A673 (cell line): ENCODE results near the gene RPL29. TPM values are rescaled to one million over a fixed set of nuclear protein-coding genes. Genes with fewer than 3 reads are reported as not detected.
A peak's percentile ranks its signal among the peaks of the same experiment; 100 is the strongest.

Experiments used
- BruUV-seq: library from RNA; stranded (reverse); fragments of 400-500 nt; replicated peaks from 2 replicates; lab custom pipeline; 2021; lab: Mats Ljungman, UMichigan
- CTCF ChIA-PET: fragments of 300-600 bp; sonication (Branson Sonifier 250); formaldehyde crosslinking; loops from one replicate; lab custom pipeline; 2022; ENCODE audit warnings: antibody characterized with exemption; lab: Charles Lee
- POLR2A ChIA-PET: fragments of 300-600 bp; sonication (Branson Sonifier 250); formaldehyde crosslinking; loops from one replicate; lab custom pipeline; 2022; ENCODE audit warnings: antibody characterized with exemption; ENCODE audit not compliant: low non-redundant PET; lab: Charles Lee
- DNase-seq: peaks from one replicate; pipeline ENCODE4 v3.0.0-alpha.2; 2015; ENCODE audit warnings: low spot score
- H3K27ac ChIP-seq: fragments of 200-600 bp; sonication (generic); 2 replicates; pipeline ENCODE4 v1.5.1; 2016; ENCODE audit warnings: mixed run types, low read depth, mild to moderate bottlenecking, mixed read lengths, antibody characterized with exemption, low read length; ENCODE audit not compliant: poor library complexity, severe bottlenecking
- H3K27me3 ChIP-seq: fragments of 200-600 bp; sonication (generic); replicated peaks from 2 replicates; pipeline ENCODE4 v1.6.1; 2017; ENCODE audit warnings: mixed run types, low read depth, mild to moderate bottlenecking, mixed read lengths, antibody characterized with exemption, low read length; ENCODE audit not compliant: insufficient read depth, poor library complexity
- H3K36me3 ChIP-seq: fragments of 200-600 bp; sonication (generic); 2 replicates; pipeline ENCODE4 v1.6.1; 2016; ENCODE audit warnings: mixed run types, mild to moderate bottlenecking, mixed read lengths, antibody characterized with exemption, low read length; ENCODE audit not compliant: insufficient read depth, poor library complexity, severe bottlenecking
- H3K4me1 ChIP-seq: fragments of 200-600 bp; sonication (generic); 2 replicates; pipeline ENCODE4 v1.6.1; 2017; ENCODE audit warnings: mixed run types, mild to moderate bottlenecking, mixed read lengths, antibody characterized with exemption, low read length; ENCODE audit not compliant: insufficient read depth, poor library complexity, severe bottlenecking
- H3K4me3 ChIP-seq: fragments of 200-600 bp; sonication (generic); 2 replicates; pipeline ENCODE4 v1.5.1; 2016; ENCODE audit warnings: low read depth, mixed run types, mild to moderate bottlenecking, mixed read lengths, low read length; ENCODE audit not compliant: poor library complexity, severe bottlenecking
- H3K9me3 ChIP-seq: fragments of 200-600 bp; sonication (generic); 2 replicates; pipeline ENCODE4 v1.6.1; 2016; ENCODE audit warnings: mixed run types, low read depth, mild to moderate bottlenecking, mixed read lengths, antibody characterized with exemption, low read length; ENCODE audit not compliant: poor library complexity, severe bottlenecking
- EZH2 ChIP-seq: fragments of 200-600 bp; sonication (generic); IDR thresholded peaks from 2 replicates; pipeline ENCODE4 v1.6.1; 2017; ENCODE audit warnings: borderline replicate concordance, low read depth, mild to moderate bottlenecking, mixed read lengths, antibody characterized with exemption, low read length; ENCODE audit not compliant: poor library complexity, severe bottlenecking
- intact Hi-C: fragments of 100-400 bp; cut with micrococcal nuclease; formaldehyde crosslinking; loops from one replicate; pipeline ENCODE4 v1.10.0; 2022; ENCODE audit not compliant: unreplicated experiment
- total RNA-seq: library from RNA; stranded (reverse); gene quantifications from 2 replicates; pipeline ENCODE4 v1.2.3, GENCODE V29; 2021
- TF ChIP-seq, protein P1 (sequence below): fragments of 300-800, 200-600 bp; sonication (generic); conservative IDR thresholded peaks from 2 replicates; pipeline ENCODE4 v1.5.1; 2017; ENCODE audit warnings: low read depth, mild to moderate bottlenecking, antibody characterized with exemption, low read length, moderate library complexity, mixed read lengths

RPL29 gene
- total RNA-seq, 1 experiment from 2014 or later, result 624 TPM

DNA sequence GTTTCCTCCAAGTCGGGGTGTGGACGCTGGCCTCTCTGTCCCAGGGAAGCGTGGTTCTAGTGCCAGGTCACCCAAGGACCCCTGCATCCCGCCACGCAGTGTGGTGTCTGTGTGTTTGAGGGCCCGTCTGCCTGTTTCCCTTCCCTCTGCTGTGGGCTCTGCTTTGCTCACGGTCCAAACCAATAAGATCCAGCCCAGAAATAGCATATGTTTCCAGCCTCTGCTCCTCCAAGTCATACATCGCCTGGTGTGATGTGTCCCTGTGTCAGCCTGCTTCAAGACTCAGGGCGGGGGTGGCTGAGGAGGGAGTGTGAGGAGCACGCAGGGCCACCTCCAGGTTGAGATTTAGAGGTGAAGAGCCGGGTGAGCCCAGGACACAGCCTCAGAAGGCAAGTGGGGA is 21.9 kb upstream of the RPL29 start:
- H3K36me3 ChIP-seq, result no peaks in the 10 kb centered on the region
- TF ChIP-seq, protein P1, sequence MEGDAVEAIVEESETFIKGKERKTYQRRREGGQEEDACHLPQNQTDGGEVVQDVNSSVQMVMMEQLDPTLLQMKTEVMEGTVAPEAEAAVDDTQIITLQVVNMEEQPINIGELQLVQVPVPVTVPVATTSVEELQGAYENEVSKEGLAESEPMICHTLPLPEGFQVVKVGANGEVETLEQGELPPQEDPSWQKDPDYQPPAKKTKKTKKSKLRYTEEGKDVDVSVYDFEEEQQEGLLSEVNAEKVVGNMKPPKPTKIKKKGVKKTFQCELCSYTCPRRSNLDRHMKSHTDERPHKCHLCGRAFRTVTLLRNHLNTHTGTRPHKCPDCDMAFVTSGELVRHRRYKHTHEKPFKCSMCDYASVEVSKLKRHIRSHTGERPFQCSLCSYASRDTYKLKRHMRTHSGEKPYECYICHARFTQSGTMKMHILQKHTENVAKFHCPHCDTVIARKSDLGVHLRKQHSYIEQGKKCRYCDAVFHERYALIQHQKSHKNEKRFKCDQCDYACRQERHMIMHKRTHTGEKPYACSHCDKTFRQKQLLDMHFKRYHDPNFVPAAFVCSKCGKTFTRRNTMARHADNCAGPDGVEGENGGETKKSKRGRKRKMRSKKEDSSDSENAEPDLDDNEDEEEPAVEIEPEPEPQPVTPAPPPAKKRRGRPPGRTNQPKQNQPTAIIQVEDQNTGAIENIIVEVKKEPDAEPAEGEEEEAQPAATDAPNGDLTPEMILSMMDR, result no peak
- no peak for TF ChIP-seq EZH2
- H3K27me3 ChIP-seq, result no peaks in the 10 kb centered on the region
- DNase-seq, result no peak
- no peak overlapping the region for H3K27ac ChIP-seq
- no peaks in the 10 kb centered on the region for H3K9me3 ChIP-seq
- intact Hi-C loops, result no loop called here
- no peak overlapping the region for H3K4me3 ChIP-seq
- POLR2A ChIA-PET, result no interaction called here
- H3K4me1 ChIP-seq, result peaks cover 10% of the 10 kb centered on the region
- CTCF ChIA-PET, result no interaction called here
- BruUV-seq, result no TSS peak

DNA sequence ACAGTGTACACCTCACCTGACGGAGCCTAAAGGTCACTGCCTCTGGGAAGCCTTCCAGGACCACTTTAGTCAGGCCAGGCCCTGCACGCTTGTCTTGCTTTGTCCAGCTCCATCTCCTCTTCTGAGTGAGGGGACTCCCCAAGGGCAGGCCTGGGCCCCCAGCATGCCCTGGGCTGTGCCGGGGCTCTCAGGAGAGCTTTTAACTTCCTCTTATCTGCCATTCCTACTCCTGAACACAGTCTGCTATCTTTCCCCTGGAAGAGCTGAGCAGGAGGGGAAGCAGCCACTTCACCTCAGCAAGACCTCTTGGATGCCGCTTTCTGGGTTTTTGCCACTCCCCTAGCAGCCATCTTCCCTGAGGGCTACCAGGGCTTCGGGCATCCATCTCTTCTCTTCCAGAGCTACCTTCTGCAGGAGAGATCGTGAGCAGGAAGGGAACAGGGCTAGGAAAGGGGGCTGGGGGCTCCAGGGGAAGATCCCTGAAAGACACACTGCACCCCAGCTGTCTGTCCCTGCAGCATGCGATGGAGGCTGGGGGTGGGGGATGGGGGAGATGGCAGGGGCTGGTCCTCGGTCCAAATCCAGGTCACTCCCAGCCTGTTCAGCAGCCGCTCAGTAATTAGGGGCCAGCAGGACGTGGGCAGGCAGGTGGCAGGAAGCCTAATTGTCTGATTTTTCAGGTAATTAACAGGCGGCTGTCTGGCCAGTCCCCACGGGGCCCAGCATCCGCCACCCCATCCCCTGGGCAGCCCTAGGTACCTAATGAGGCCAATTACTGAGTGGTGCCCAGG is 19.9 kb upstream of the RPL29 start:
- no peaks in the 10 kb centered on the region for H3K4me1 ChIP-seq
- ChIA-PET CTCF (no interaction called here), POLR2A (no interaction called here)
- H3K9me3 ChIP-seq, result no peaks in the 10 kb centered on the region
- TF ChIP-seq EZH2, result no peak
- TF ChIP-seq, protein P1, result no peak
- no peaks in the 10 kb centered on the region for H3K27me3 ChIP-seq
- no peak overlapping the region for H3K4me3 ChIP-seq
- no peak for DNase-seq
- no peak overlapping the region for H3K27ac ChIP-seq
- H3K36me3 ChIP-seq, result no peaks in the 10 kb centered on the region
- no TSS peak for BruUV-seq
- intact Hi-C loops, result no loop called here

DNA sequence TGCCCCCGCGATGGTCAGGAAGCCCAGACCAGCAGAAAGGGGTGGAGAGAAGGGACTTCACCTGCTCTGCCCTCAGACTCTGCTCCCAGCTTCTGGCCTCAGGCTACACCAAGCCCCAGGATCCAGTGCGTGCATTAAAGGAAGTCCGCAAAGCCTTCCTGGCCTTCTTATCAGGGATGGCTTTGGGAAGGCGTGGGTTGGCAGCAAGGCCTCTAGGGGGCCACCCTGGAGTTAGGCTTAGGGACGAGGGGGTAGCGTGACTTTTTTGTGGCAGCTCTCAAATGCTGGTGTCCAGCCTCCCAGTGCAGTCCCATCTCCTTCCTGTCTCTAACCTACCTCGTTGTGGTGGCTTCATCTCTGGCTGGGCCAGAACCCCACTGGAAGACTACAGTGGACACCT is 18.9 kb upstream of the RPL29 start:
- Histone ChIP-seq H3K9me3 (no peaks in the 10 kb centered on the region), H3K27ac (no peak overlapping the region), H3K4me3 (no peak overlapping the region), H3K4me1 (no peaks in the 10 kb centered on the region), H3K27me3 (no peaks in the 10 kb centered on the region), H3K36me3 (no peaks in the 10 kb centered on the region)
- DNase-seq, result peak; percentile 47
- ChIA-PET CTCF (no interaction called here), POLR2A (interaction anchor here (0.6 kb wide), 1 partner anchor 24 kb away, joined by 3 read pairs; no protein-coding TSS in a partner anchor)
- intact Hi-C loops, result no loop called here
- TF ChIP-seq EZH2, result no peak
- TF ChIP-seq, protein P1, result peak; percentile 40; the same call in 1 of the 2 replicates
- no TSS peak for BruUV-seq
